WTC11 (cell line): ENCODE data around the gene TMEM86B. TPM values are rescaled to one million over a fixed set of nuclear protein-coding genes. Genes with fewer than 3 reads are reported as not detected.

Experiments used
- ATAC-seq: fragments of 200-7000 bp; cut with Tn5 transposase; 2 replicates; pipeline ENCODE4 v1.10.0; 2021; ENCODE audit warnings: mild to moderate bottlenecking, moderate library complexity
- CTCF ChIA-PET: fragments of 300-600 bp; sonication (Branson Sonifier 250); formaldehyde crosslinking; loops from one replicate; lab custom pipeline; 2021; ENCODE audit warnings: antibody characterized with exemption; lab: Charles Lee
- POLR2A ChIA-PET: fragments of 350-600 bp; sonication (Branson Sonifier 250); formaldehyde crosslinking; loops from one replicate; lab custom pipeline; 2021; ENCODE audit warnings: antibody characterized with exemption; lab: Charles Lee
- DNase-seq: peaks from one replicate; pipeline ENCODE4 v3.0.0; 2021; ENCODE audit warnings: low spot score
- H3K27ac Mint-ChIP-seq: 2 replicates; pipeline ENCODE4 v1.8.0; 2021; ENCODE audit warnings: mixed read lengths
- H3K27me3 Mint-ChIP-seq: 2 replicates; pipeline ENCODE4 v1.8.0; 2021; ENCODE audit warnings: low read depth, mild to moderate bottlenecking, moderate library complexity, mixed read lengths
- H3K36me3 Mint-ChIP-seq: 2 replicates; pipeline ENCODE4 v1.8.0; 2021; ENCODE audit warnings: mixed read lengths
- H3K4me1 Mint-ChIP-seq: 2 replicates; pipeline ENCODE4 v1.8.0; 2022; ENCODE audit warnings: mixed read lengths
- H3K4me3 Mint-ChIP-seq: 2 replicates; pipeline ENCODE4 v1.8.0; 2021; ENCODE audit warnings: mild to moderate bottlenecking, moderate library complexity, mixed read lengths
- H3K9me3 Mint-ChIP-seq: 2 replicates; pipeline ENCODE4 v1.8.0; 2021; ENCODE audit warnings: mixed read lengths
- CREB1 ChIP-seq: sonication (generic); formaldehyde crosslinking; IDR thresholded peaks from 2 replicates; pipeline ENCODE4 v1.8.0; 2023; ENCODE audit warnings: mild to moderate bottlenecking, missing genetic modification reagents
- ELF4 ChIP-seq: sonication (generic); formaldehyde crosslinking; IDR thresholded peaks from 2 replicates; pipeline ENCODE4 v1.8.1; 2022; ENCODE audit warnings: low read depth, mild to moderate bottlenecking, moderate library complexity, missing genetic modification reagents
- FOXK1 ChIP-seq: sonication (generic); formaldehyde crosslinking; IDR thresholded peaks from 2 replicates; pipeline ENCODE4 v1.8.0; 2022; ENCODE audit warnings: mild to moderate bottlenecking, moderate library complexity, missing genetic modification reagents
- FOXP1 ChIP-seq: sonication (generic); formaldehyde crosslinking; IDR thresholded peaks from 2 replicates; pipeline ENCODE4 v1.8.0; 2022; ENCODE audit warnings: missing genetic modification reagents, mild to moderate bottlenecking, moderate library complexity, borderline replicate concordance
- HMGXB4 ChIP-seq: sonication (generic); formaldehyde crosslinking; IDR thresholded peaks from 2 replicates; pipeline ENCODE4 v1.8.1; 2023; ENCODE audit warnings: mild to moderate bottlenecking, moderate library complexity, missing genetic modification reagents
- IRF2 ChIP-seq: sonication (generic); formaldehyde crosslinking; IDR thresholded peaks from 2 replicates; pipeline ENCODE4 v1.8.0; 2022; ENCODE audit warnings: low read depth, missing genetic modification reagents, borderline replicate concordance
- JAZF1 ChIP-seq: fragments of 250-450 bp; sonication (Bioruptor Pico); IDR thresholded peaks from 2 replicates; pipeline ENCODE4 v1.9.0; 2021; ENCODE audit warnings: moderate library complexity, mild to moderate bottlenecking, inconsistent platforms
- JUN ChIP-seq: sonication (generic); formaldehyde crosslinking; IDR thresholded peaks from 2 replicates; pipeline ENCODE4 v1.8.0; 2023; ENCODE audit warnings: mild to moderate bottlenecking, missing genetic modification reagents
- KAT7 ChIP-seq: sonication (generic); formaldehyde crosslinking; IDR thresholded peaks from 2 replicates; pipeline ENCODE4 v1.8.1; 2023; ENCODE audit warnings: missing genetic modification reagents, mild to moderate bottlenecking, borderline replicate concordance
- MLX ChIP-seq: sonication (generic); formaldehyde crosslinking; IDR thresholded peaks from 2 replicates; pipeline ENCODE4 v1.8.1; 2023; ENCODE audit warnings: mild to moderate bottlenecking, missing genetic modification reagents, moderate library complexity
- MXD4 ChIP-seq: fragments of 250-450 bp; sonication (Bioruptor Pico); IDR thresholded peaks from 2 replicates; pipeline ENCODE4 v1.8.0; 2021; ENCODE audit warnings: mild to moderate bottlenecking, moderate library complexity, borderline replicate concordance
- NFATC4 ChIP-seq: fragments of 250-450 bp; sonication (Bioruptor Pico); IDR thresholded peaks from 2 replicates; pipeline ENCODE4 v1.9.0; 2021; ENCODE audit warnings: mild to moderate bottlenecking
- SMAD4 ChIP-seq: sonication (generic); formaldehyde crosslinking; IDR thresholded peaks from 2 replicates; pipeline ENCODE4 v1.8.0; 2022; ENCODE audit warnings: mild to moderate bottlenecking, missing genetic modification reagents
- SP1 ChIP-seq: sonication (generic); formaldehyde crosslinking; conservative IDR thresholded peaks from 2 replicates; pipeline ENCODE4 v1.8.1; 2022; ENCODE audit warnings: missing genetic modification reagents
- TEAD4 ChIP-seq: sonication (generic); formaldehyde crosslinking; IDR thresholded peaks from 2 replicates; pipeline ENCODE4 v1.8.0; 2022; ENCODE audit warnings: mild to moderate bottlenecking, missing genetic modification reagents
- ZNF138 ChIP-seq: sonication (generic); formaldehyde crosslinking; conservative IDR thresholded peaks from 2 replicates; pipeline ENCODE4 v1.8.1; 2022; ENCODE audit warnings: mild to moderate bottlenecking, moderate library complexity, missing genetic modification reagents
- ZNF263 ChIP-seq: sonication (generic); formaldehyde crosslinking; IDR thresholded peaks from 2 replicates; pipeline ENCODE4 v1.8.1; 2022; ENCODE audit warnings: low read depth, mild to moderate bottlenecking, moderate library complexity, missing genetic modification reagents
- ZNF396 ChIP-seq: fragments of 250-450 bp; sonication (Bioruptor Pico); IDR thresholded peaks from 2 replicates; pipeline ENCODE4 v1.8.0; 2021; ENCODE audit warnings: mild to moderate bottlenecking, moderate library complexity, borderline replicate concordance
- ZNF512 ChIP-seq: sonication (generic); formaldehyde crosslinking; IDR thresholded peaks from 2 replicates; pipeline ENCODE4 v1.8.1; 2022; ENCODE audit warnings: missing genetic modification reagents, borderline replicate concordance
- total RNA-seq: library from RNA; stranded (reverse); gene quantifications from 3 replicates; pipeline ENCODE4 v1.2.3, GENCODE V29; 2021
- TF ChIP-seq, protein P1 (sequence below): sonication (generic); formaldehyde crosslinking; IDR thresholded peaks from 2 replicates; pipeline ENCODE4 v1.8.0; 2022; ENCODE audit warnings: mild to moderate bottlenecking, missing genetic modification reagents
- TF ChIP-seq, protein P2 (sequence below): sonication (generic); formaldehyde crosslinking; IDR thresholded peaks from 2 replicates; pipeline ENCODE4 v1.8.1; 2023; ENCODE audit warnings: mild to moderate bottlenecking, missing genetic modification reagents, moderate library complexity
- TF ChIP-seq, protein P3 (sequence below): fragments of 250-450 bp; sonication (Bioruptor Pico); IDR thresholded peaks from 2 replicates; pipeline ENCODE4 v1.9.0; 2021; ENCODE audit warnings: mild to moderate bottlenecking
- TF ChIP-seq, protein P4 (sequence below): fragments of 250-450 bp; sonication (Bioruptor Pico); IDR thresholded peaks from 2 replicates; pipeline ENCODE4 v1.9.0; 2021; ENCODE audit warnings: mild to moderate bottlenecking, borderline replicate concordance
- TF ChIP-seq, protein P5 (sequence below): fragments of 250-450 bp; sonication (Bioruptor Pico); IDR thresholded peaks from 2 replicates; pipeline ENCODE4 v2.1.2; 2022; ENCODE audit warnings: mild to moderate bottlenecking, moderate library complexity

The TMEM86B gene
- total RNA-seq, 1 experiment from 2014 or later = 4.2 TPM

- H3K9me3 Mint-ChIP-seq = no peaks in the 10 kb centered on the region
- TF ChIP-seq MXD4 (CRISPR knock-in tag) (no peak), ZNF138 (CRISPR knock-in tag) (no peak), CREB1 (no peak), SP1 (CRISPR knock-in tag) (no peak), JUN (no peak), ELF4 (CRISPR knock-in tag) (no peak), KAT7 (no peak), MLX (CRISPR knock-in tag) (no peak), JAZF1 (CRISPR knock-in tag) (no peak), IRF2 (CRISPR knock-in tag) (no peak), TEAD4 (CRISPR knock-in tag) (no peak), ZNF512 (CRISPR knock-in tag) (no peak), ZNF263 (no peak)
- TF ChIP-seq, protein P1, sequence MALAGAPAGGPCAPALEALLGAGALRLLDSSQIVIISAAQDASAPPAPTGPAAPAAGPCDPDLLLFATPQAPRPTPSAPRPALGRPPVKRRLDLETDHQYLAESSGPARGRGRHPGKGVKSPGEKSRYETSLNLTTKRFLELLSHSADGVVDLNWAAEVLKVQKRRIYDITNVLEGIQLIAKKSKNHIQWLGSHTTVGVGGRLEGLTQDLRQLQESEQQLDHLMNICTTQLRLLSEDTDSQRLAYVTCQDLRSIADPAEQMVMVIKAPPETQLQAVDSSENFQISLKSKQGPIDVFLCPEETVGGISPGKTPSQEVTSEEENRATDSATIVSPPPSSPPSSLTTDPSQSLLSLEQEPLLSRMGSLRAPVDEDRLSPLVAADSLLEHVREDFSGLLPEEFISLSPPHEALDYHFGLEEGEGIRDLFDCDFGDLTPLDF (CRISPR knock-in tag) = no peak
- TF ChIP-seq, protein P2, sequence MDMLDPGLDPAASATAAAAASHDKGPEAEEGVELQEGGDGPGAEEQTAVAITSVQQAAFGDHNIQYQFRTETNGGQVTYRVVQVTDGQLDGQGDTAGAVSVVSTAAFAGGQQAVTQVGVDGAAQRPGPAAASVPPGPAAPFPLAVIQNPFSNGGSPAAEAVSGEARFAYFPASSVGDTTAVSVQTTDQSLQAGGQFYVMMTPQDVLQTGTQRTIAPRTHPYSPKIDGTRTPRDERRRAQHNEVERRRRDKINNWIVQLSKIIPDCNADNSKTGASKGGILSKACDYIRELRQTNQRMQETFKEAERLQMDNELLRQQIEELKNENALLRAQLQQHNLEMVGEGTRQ = no peak
- no peak for DNase-seq
- H3K4me3 Mint-ChIP-seq = no peak overlapping the region
- ATAC-seq = no peak
- ChIA-PET POLR2A (no interaction called here), CTCF (no interaction called here)
- H3K27ac Mint-ChIP-seq = peak overlapping the region; percentile 41; the same call in 1 of the 2 replicates
- H3K36me3 Mint-ChIP-seq = peaks cover 31% of the 10 kb centered on the region
- H3K4me1 Mint-ChIP-seq = no peaks in the 10 kb centered on the region
- H3K27me3 Mint-ChIP-seq = no peaks in the 10 kb centered on the region
Measured at GRCh38 chr19:55244004-55244680, 15.6 kb upstream of the TMEM86B start.

DNA sequence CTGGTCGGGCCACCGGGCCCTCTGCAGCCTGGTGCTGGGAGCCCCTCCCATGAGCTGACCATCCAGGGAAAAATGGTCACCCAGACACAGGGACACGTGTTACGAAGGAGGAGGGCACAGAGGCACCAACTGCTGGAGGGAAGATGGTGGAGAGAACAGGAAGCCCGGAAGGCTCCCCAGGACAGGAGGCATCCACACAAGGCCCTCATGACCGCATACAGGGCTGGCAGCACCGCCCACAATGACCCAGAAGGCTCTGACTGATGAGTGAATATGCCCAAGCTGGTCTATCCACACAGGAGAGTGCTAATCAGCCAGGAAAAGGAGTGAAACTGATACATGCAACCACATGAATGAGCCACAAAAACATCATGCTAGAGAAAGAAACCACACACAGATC lies 14.0 kb upstream of the TMEM86B start:
- ChIA-PET POLR2A (no interaction called here), CTCF (no interaction called here)
- Mint-ChIP-seq H3K4me3 (no peak overlapping the region), H3K9me3 (no peaks in the 10 kb centered on the region), H3K27me3 (no peaks in the 10 kb centered on the region), H3K36me3 (peaks cover 40% of the 10 kb centered on the region), H3K4me1 (no peaks in the 10 kb centered on the region), H3K27ac (no peak overlapping the region)
- DNase-seq = no peak
- no peak for ATAC-seq
- no peak for TF ChIP-seq SMAD4 (CRISPR knock-in tag)
- TF ChIP-seq, protein P3, sequence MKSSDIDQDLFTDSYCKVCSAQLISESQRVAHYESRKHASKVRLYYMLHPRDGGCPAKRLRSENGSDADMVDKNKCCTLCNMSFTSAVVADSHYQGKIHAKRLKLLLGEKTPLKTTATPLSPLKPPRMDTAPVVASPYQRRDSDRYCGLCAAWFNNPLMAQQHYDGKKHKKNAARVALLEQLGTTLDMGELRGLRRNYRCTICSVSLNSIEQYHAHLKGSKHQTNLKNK (CRISPR knock-in tag) = no peak
- TF ChIP-seq NFATC4 (CRISPR knock-in tag) = no peak
- TF ChIP-seq FOXP1 (CRISPR knock-in tag) = no peak
- TF ChIP-seq ZNF396 (CRISPR knock-in tag) = no peak
- TF ChIP-seq FOXK1 (CRISPR knock-in tag) = no peak
- TF ChIP-seq, protein P4, sequence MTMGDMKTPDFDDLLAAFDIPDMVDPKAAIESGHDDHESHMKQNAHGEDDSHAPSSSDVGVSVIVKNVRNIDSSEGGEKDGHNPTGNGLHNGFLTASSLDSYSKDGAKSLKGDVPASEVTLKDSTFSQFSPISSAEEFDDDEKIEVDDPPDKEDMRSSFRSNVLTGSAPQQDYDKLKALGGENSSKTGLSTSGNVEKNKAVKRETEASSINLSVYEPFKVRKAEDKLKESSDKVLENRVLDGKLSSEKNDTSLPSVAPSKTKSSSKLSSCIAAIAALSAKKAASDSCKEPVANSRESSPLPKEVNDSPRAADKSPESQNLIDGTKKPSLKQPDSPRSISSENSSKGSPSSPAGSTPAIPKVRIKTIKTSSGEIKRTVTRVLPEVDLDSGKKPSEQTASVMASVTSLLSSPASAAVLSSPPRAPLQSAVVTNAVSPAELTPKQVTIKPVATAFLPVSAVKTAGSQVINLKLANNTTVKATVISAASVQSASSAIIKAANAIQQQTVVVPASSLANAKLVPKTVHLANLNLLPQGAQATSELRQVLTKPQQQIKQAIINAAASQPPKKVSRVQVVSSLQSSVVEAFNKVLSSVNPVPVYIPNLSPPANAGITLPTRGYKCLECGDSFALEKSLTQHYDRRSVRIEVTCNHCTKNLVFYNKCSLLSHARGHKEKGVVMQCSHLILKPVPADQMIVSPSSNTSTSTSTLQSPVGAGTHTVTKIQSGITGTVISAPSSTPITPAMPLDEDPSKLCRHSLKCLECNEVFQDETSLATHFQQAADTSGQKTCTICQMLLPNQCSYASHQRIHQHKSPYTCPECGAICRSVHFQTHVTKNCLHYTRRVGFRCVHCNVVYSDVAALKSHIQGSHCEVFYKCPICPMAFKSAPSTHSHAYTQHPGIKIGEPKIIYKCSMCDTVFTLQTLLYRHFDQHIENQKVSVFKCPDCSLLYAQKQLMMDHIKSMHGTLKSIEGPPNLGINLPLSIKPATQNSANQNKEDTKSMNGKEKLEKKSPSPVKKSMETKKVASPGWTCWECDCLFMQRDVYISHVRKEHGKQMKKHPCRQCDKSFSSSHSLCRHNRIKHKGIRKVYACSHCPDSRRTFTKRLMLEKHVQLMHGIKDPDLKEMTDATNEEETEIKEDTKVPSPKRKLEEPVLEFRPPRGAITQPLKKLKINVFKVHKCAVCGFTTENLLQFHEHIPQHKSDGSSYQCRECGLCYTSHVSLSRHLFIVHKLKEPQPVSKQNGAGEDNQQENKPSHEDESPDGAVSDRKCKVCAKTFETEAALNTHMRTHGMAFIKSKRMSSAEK (CRISPR knock-in tag) = no peak
- TF ChIP-seq, protein P5, sequence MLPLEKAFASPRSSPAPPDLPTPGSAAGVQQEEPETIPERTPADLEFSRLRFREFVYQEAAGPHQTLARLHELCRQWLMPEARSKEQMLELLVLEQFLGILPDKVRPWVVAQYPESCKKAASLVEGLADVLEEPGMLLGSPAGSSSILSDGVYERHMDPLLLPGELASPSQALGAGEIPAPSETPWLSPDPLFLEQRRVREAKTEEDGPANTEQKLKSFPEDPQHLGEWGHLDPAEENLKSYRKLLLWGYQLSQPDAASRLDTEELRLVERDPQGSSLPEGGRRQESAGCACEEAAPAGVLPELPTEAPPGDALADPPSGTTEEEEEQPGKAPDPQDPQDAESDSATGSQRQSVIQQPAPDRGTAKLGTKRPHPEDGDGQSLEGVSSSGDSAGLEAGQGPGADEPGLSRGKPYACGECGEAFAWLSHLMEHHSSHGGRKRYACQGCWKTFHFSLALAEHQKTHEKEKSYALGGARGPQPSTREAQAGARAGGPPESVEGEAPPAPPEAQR (CRISPR knock-in tag) = no peak
- no peak for TF ChIP-seq HMGXB4
- no peak for TF ChIP-seq ZNF138 (CRISPR knock-in tag)
